Mesendoderm (in vitro differentiated cells): Measurements from ENCODE around the gene FRRS1. TPM values are rescaled to one million over a fixed set of nuclear protein-coding genes. Genes with fewer than 3 reads are reported as not detected.

Source experiments
- DNase-seq: peaks from one replicate; pipeline ENCODE4 v3.0.0; 2013
- H2AK5ac ChIP-seq: 2 replicates; pipeline ENCODE4 v1.6.1; 2013; ENCODE audit warnings: low read length, inconsistent platforms
- H2BK120ac ChIP-seq: 2 replicates; pipeline ENCODE4 v1.6.1; 2013; ENCODE audit warnings: low read depth, mild to moderate bottlenecking, low read length, moderate library complexity, mixed read lengths
- H2BK15ac ChIP-seq: replicated peaks from 2 replicates; pipeline ENCODE4 v1.6.1; 2013; ENCODE audit warnings: low read depth, mild to moderate bottlenecking, moderate library complexity
- H2BK5ac ChIP-seq: 2 replicates; pipeline ENCODE4 v1.6.1; 2013; ENCODE audit warnings: low read length, inconsistent platforms
- H3K18ac ChIP-seq: 2 replicates; pipeline ENCODE4 v1.6.1; 2013; ENCODE audit warnings: mild to moderate bottlenecking, low read length, mixed read lengths
- H3K23ac ChIP-seq: one replicate; pipeline ENCODE4 v1.6.1; 2013; ENCODE audit warnings: low read length
- H3K27ac ChIP-seq: 2 replicates; pipeline ENCODE4 v1.5.1; 2013; ENCODE audit warnings: low read depth, mild to moderate bottlenecking, inconsistent platforms, low read length, moderate library complexity
- H3K27me3 ChIP-seq: 2 replicates; pipeline ENCODE4 v1.6.1; 2013; ENCODE audit warnings: low read length, control low read depth, mild to moderate bottlenecking, inconsistent platforms; ENCODE audit not compliant: insufficient read depth, poor library complexity
- H3K36me3 ChIP-seq: 2 replicates; pipeline ENCODE4 v1.6.1; 2013; ENCODE audit warnings: low read length, inconsistent platforms; ENCODE audit not compliant: control insufficient read depth, insufficient read depth
- H3K4ac ChIP-seq: one replicate; pipeline ENCODE4 v1.6.1; 2013; ENCODE audit warnings: low read depth, mild to moderate bottlenecking, low read length, moderate library complexity
- H3K4me1 ChIP-seq: 2 replicates; pipeline ENCODE4 v1.6.1; 2013; ENCODE audit warnings: low read depth, low read length, inconsistent platforms; ENCODE audit not compliant: control insufficient read depth
- H3K4me2 ChIP-seq: 2 replicates; pipeline ENCODE4 v1.6.1; 2013; ENCODE audit warnings: low read length
- H3K4me3 ChIP-seq: 2 replicates; pipeline ENCODE4 v1.5.1; 2013; ENCODE audit warnings: mild to moderate bottlenecking, low read length
- H3K56ac ChIP-seq: one replicate; pipeline ENCODE4 v1.6.1; 2013; ENCODE audit warnings: low read length
- H3K79me1 ChIP-seq: 2 replicates; pipeline ENCODE4 v1.6.1; 2013; ENCODE audit warnings: low read length, inconsistent platforms
- H3K79me2 ChIP-seq: 2 replicates; pipeline ENCODE4 v1.6.1; 2013; ENCODE audit warnings: mild to moderate bottlenecking, low read length; ENCODE audit not compliant: control insufficient read depth, insufficient read depth
- H3K9ac ChIP-seq: 2 replicates; pipeline ENCODE4 v1.6.1; 2013; ENCODE audit warnings: low read length, inconsistent platforms
- H4K5ac ChIP-seq: one replicate; pipeline ENCODE4 v1.6.1; 2013; ENCODE audit warnings: low read length
- H4K8ac ChIP-seq: one replicate; pipeline ENCODE4 v1.6.1; 2013; ENCODE audit warnings: low read depth, mild to moderate bottlenecking, control low read depth, low read length, moderate library complexity
- WGBS: extraction: QIAGEN DNeasy Blood & Tissue Kit; methylation state at CpG from one replicate; pipeline ENCODE4 v1.1.7; 2013; ENCODE audit warnings: low lambda C conversion rate, missing lambda C conversion rate; ENCODE audit not compliant: insufficient coverage; ENCODE audit errors: extremely low coverage; 5-methylcytosine and 5-hydroxymethylcytosine counted together
- polyA plus RNA-seq, 2 experiments: library from polyadenylated mRNA; stranded (reverse); fragments of 200-250 nt; gene quantifications; one replicate each; pipeline ENCODE4 v1.2.3, GENCODE V29; 2013

The FRRS1 gene, protein sequence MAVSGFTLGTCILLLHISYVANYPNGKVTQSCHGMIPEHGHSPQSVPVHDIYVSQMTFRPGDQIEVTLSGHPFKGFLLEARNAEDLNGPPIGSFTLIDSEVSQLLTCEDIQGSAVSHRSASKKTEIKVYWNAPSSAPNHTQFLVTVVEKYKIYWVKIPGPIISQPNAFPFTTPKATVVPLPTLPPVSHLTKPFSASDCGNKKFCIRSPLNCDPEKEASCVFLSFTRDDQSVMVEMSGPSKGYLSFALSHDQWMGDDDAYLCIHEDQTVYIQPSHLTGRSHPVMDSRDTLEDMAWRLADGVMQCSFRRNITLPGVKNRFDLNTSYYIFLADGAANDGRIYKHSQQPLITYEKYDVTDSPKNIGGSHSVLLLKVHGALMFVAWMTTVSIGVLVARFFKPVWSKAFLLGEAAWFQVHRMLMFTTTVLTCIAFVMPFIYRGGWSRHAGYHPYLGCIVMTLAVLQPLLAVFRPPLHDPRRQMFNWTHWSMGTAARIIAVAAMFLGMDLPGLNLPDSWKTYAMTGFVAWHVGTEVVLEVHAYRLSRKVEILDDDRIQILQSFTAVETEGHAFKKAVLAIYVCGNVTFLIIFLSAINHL
- 3.3 TPM for polyA plus RNA-seq (2013, experiment 1 of 2)
- polyA plus RNA-seq (2013, experiment 2 of 2) = 3.0 TPM

DNA sequence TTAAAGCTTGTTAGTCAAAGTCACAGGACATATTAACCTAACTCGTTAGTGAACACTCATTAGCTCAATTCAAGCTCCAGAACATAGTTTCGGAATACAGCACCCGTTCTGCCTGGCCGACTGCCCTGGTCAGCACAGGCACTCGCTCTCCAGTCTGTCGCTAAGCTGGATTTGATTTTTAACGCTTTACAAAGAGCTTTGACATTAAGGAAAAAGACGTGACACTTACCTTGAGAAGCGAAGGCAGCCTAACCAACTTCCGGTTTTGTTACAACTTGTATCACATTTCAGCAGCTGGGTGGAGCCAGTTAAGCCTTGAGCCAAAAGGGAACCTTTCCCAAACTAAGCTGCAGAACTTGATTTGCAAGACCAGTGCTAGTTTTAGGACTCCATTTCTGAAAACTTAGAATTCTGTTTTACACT is at the start of gene FRRS1:
Gene FRRS1, minus strand, starts transcription at position 258 of the 423 bp plus-strand sequence. CDS start 17,867 bp downstream, outside the sequence.
- Histone ChIP-seq H3K4me1 (peaks cover 6% of the 10 kb centered on the region), H3K4me2 (peak within 1 kb of the TSS; percentile 99), H3K56ac (peak within 1 kb of the TSS; percentile 98), H3K79me2 (no peaks in the 10 kb centered on the region), H3K9ac (peak within 1 kb of the TSS; percentile 92), H3K36me3 (no peaks in the 10 kb centered on the region), H2BK5ac (peak within 1 kb of the TSS; percentile 74), H3K4ac (no peak within 1 kb of the TSS), H4K5ac (peak within 1 kb of the TSS; percentile 47), H3K18ac (peak within 1 kb of the TSS; percentile 39), H2BK15ac (no peak within 1 kb of the TSS), H3K4me3 (peak within 1 kb of the TSS; percentile 92), H3K27me3 (no peaks in the 10 kb centered on the region), H4K8ac (no peak within 1 kb of the TSS), H3K23ac (no peak within 1 kb of the TSS), H3K79me1 (no peaks in the 10 kb centered on the region), H3K27ac (peak within 1 kb of the TSS; percentile 83), H2BK120ac (no peak within 1 kb of the TSS), H2AK5ac (no peak within 1 kb of the TSS)
- DNase-seq = peak; percentile 91
- WGBS = no CpG with 5 or more reads among the region's 10 CpGs

DNA sequence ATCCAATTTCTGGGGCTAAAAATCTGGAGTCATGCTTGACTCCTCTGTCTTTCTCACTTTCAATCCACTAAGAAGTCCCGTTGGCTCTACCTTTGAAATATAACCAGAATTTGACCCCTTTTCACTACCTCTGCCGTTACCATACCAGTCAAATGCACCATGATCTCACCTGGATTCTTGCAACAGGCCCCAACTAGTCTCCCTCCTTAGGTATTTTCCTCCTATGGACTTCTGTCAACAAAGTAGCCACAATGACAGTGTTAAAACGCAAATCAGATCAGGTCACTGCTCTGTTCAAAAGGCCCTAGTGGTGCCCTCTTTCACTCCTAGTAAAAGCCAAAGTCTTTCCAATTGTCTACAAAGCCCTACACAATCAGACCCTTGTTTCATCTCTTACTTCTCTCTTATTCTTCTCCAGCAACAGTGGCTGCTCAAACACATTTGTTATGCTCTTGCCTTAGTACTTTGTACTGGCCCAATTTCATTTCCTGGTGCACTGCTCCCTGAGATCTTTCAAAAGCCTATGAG is 48.0 kb upstream of the FRRS1 start:
- WGBS = no CpG with 5 or more reads among the region's 3 CpGs
- H2BK120ac ChIP-seq = no peak overlapping the region
- H2AK5ac ChIP-seq = no peak overlapping the region
- H3K4ac ChIP-seq = no peak overlapping the region
- H2BK15ac ChIP-seq = no peak overlapping the region
- H3K36me3 ChIP-seq = no peaks in the 10 kb centered on the region
- no peaks in the 10 kb centered on the region for H3K79me2 ChIP-seq
- DNase-seq = no peak
- H4K8ac ChIP-seq = no peak overlapping the region
- no peak overlapping the region for H3K9ac ChIP-seq
- no peak overlapping the region for H3K18ac ChIP-seq
- H3K4me2 ChIP-seq = no peak overlapping the region
- H3K4me1 ChIP-seq = no peaks in the 10 kb centered on the region
- no peaks in the 10 kb centered on the region for H3K27me3 ChIP-seq
- no peak overlapping the region for H4K5ac ChIP-seq
- no peak overlapping the region for H3K4me3 ChIP-seq
- H2BK5ac ChIP-seq = no peak overlapping the region
- H3K27ac ChIP-seq = no peak overlapping the region
- no peaks in the 10 kb centered on the region for H3K79me1 ChIP-seq
- H3K23ac ChIP-seq = no peak overlapping the region
- H3K56ac ChIP-seq = no peak overlapping the region

GRCh38 chr1:99811747-99812146 is 45.3 kb upstream of the FRRS1 start:
- Histone ChIP-seq H4K5ac (no peak overlapping the region), H3K4me2 (no peak overlapping the region), H3K9ac (no peak overlapping the region), H3K4ac (no peak overlapping the region), H4K8ac (no peak overlapping the region), H3K56ac (no peak overlapping the region), H3K27me3 (no peaks in the 10 kb centered on the region), H3K79me2 (no peaks in the 10 kb centered on the region), H3K79me1 (no peaks in the 10 kb centered on the region), H2BK120ac (no peak overlapping the region), H3K36me3 (no peaks in the 10 kb centered on the region), H2AK5ac (no peak overlapping the region), H3K27ac (no peak overlapping the region), H3K23ac (no peak overlapping the region), H3K18ac (no peak overlapping the region), H2BK15ac (no peak overlapping the region), H3K4me1 (peaks cover 3% of the 10 kb centered on the region), H3K4me3 (no peak overlapping the region), H2BK5ac (no peak overlapping the region)
- no peak for DNase-seq
- no CpG with 5 or more reads among the region's 1 CpG for WGBS

GRCh38 chr1:99811075-99811474 is 44.6 kb upstream of the FRRS1 start:
- no peak overlapping the region for H2BK120ac ChIP-seq
- H2AK5ac ChIP-seq = no peak overlapping the region
- H2BK5ac ChIP-seq = peak overlapping the region; percentile 9
- H3K27ac ChIP-seq = no peak overlapping the region
- peaks cover 3% of the 10 kb centered on the region for H3K4me1 ChIP-seq
- H3K56ac ChIP-seq = no peak overlapping the region
- H2BK15ac ChIP-seq = no peak overlapping the region
- no peak for DNase-seq
- no peaks in the 10 kb centered on the region for H3K79me2 ChIP-seq
- H3K36me3 ChIP-seq = no peaks in the 10 kb centered on the region
- no peak overlapping the region for H3K18ac ChIP-seq
- H3K9ac ChIP-seq = no peak overlapping the region
- no peak overlapping the region for H3K4ac ChIP-seq
- H4K8ac ChIP-seq = no peak overlapping the region
- H3K27me3 ChIP-seq = no peaks in the 10 kb centered on the region
- H3K4me3 ChIP-seq = no peak overlapping the region
- no peak overlapping the region for H3K4me2 ChIP-seq
- no CpG with 5 or more reads among the region's 1 CpG for WGBS
- H4K5ac ChIP-seq = no peak overlapping the region
- H3K23ac ChIP-seq = no peak overlapping the region
- H3K79me1 ChIP-seq = no peaks in the 10 kb centered on the region

DNA sequence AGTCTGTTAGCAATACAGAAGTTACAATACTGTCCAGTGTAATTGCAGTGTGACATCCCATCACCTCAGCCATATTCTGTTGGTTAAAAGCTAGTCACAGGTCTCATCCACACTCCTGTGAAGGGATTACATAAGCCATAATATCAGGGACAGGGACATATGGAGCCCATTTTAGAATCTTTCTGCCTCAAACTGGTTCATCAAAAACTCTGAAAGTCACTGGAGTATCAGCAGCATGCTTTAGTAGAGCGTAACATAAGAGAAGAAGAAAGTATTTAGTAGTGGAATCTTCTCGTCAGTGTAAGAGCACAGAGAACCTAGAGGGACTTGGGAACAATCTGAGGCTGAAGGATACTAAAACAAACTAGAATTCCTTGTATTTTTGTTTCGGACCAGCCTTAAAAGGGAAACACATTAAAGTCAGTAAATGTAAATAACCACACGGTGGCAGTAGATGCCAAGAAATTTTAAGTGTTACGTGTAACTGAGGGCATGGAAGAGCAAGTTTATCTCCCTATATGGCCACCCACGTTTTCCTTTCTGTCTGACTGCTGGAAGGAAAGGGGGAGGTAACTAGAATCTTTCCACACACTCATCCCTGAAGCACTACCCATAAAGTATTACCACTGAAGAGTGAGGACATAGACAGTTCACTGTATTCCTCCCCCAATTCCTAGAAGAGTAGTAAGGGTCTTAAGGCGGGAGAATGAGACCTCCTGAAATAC is 42.1 kb upstream of the FRRS1 start:
- Histone ChIP-seq H3K36me3 (no peaks in the 10 kb centered on the region), H3K23ac (no peak overlapping the region), H3K4ac (no peak overlapping the region), H3K56ac (peak overlapping the region; percentile 84), H3K79me2 (no peaks in the 10 kb centered on the region), H3K18ac (no peak overlapping the region), H3K4me3 (no peak overlapping the region), H3K4me2 (no peak overlapping the region), H3K27ac (peak overlapping the region; percentile 23), H2BK15ac (peak overlapping the region; percentile 89), H2BK120ac (no peak overlapping the region), H3K9ac (peak overlapping the region; percentile 59), H3K27me3 (no peaks in the 10 kb centered on the region), H2BK5ac (peak overlapping the region; percentile 52), H3K4me1 (peaks cover 3% of the 10 kb centered on the region), H4K5ac (peak overlapping the region; percentile 61), H3K79me1 (no peaks in the 10 kb centered on the region), H4K8ac (no peak overlapping the region), H2AK5ac (no peak overlapping the region)
- peak; percentile 93 for DNase-seq
- WGBS = no CpG with 5 or more reads among the region's 7 CpGs
